HT-29 (cell line): ENCODE data around the gene SKI. TPM values are rescaled to one million over a fixed set of nuclear protein-coding genes. Genes with fewer than 3 reads are reported as not detected.
"Not testable (repeated sequence)": the region's sequence is repeated elsewhere in the genome, so short reads cannot be mapped to it uniquely, and the experiment has no call there.

Source experiments
- DNase-seq: peaks from one replicate; pipeline ENCODE4 v3.0.0-alpha.2; 2015; ENCODE audit warnings: low spot score
- total RNA-seq: library from RNA; depleted of rRNA; stranded (reverse); fragments of >200 nt; shearing (Covaris generic); gene quantifications from 2 replicates; pipeline ENCODE4 v1.2.3, GENCODE V29; 2014

SKI gene
- total RNA-seq, 1 experiment from 2014 or later: 15.2 TPM

GRCh38 chr1:2259668-2260402 is 31.7 kb downstream of the SKI start:
- DNase-seq: no peak

- DNase-seq: not testable (repeated sequence)
Observed at GRCh38 chr1:2260470-2260869, 32.4 kb downstream of the SKI start.

- no peak for DNase-seq
Observed at GRCh38 chr1:2260917-2261316, 32.8 kb downstream of the SKI start.

- DNase-seq: not testable (repeated sequence)
Observed at GRCh38 chr1:2261476-2262395, 33.6 kb downstream of the SKI start.

- no peak for DNase-seq
Observed at GRCh38 chr1:2266301-2266975, 38.3 kb downstream of the SKI start.

- no peak for DNase-seq
Observed at GRCh38 chr1:2267051-2267830, 39.1 kb downstream of the SKI start.

- DNase-seq: no peak
Observed at GRCh38 chr1:2267862-2268261, 39.7 kb downstream of the SKI start.

- no peak for DNase-seq
Observed at GRCh38 chr1:2268285-2269056, 40.4 kb downstream of the SKI start.

- no peak for DNase-seq
Observed at GRCh38 chr1:2269193-2269921, 41.2 kb downstream of the SKI start.

- no peak for DNase-seq
Observed at GRCh38 chr1:2269922-2270259, 41.8 kb downstream of the SKI start.

- no peak for DNase-seq
Observed at GRCh38 chr1:2270260-2271100, 42.4 kb downstream of the SKI start.

GRCh38 chr1:2271211-2271721 is 43.1 kb downstream of the SKI start:
- no peak for DNase-seq

- no peak for DNase-seq
Observed at GRCh38 chr1:2271841-2272655, 43.9 kb downstream of the SKI start.

GRCh38 chr1:2272686-2273400 is 44.7 kb downstream of the SKI start:
- DNase-seq: no peak

GRCh38 chr1:2273401-2274090 is 45.4 kb downstream of the SKI start:
- no peak for DNase-seq

- DNase-seq: no peak
Observed at GRCh38 chr1:2274231-2274928, 46.3 kb downstream of the SKI start.
